Kidney epithelial cell (primary cell): ENCODE results near the gene NUSAP1. TPM values are rescaled to one million over a fixed set of nuclear protein-coding genes. Genes with fewer than 3 reads are reported as not detected.
"Not testable (repeated sequence)": the region's sequence is repeated elsewhere in the genome, so short reads cannot be mapped to it uniquely, and the experiment has no call there.

Experiments used
- DNase-seq: peaks from one replicate; pipeline ENCODE4 v3.0.0-alpha.2; 2010; ENCODE audit warnings: low read depth
- H3K27me3 ChIP-seq: 2 replicates; pipeline ENCODE4 v1.6.0; 2011; ENCODE audit warnings: low read length; ENCODE audit not compliant: control insufficient read depth, insufficient read depth
- H3K36me3 ChIP-seq: 2 replicates; pipeline ENCODE4 v1.5.1; 2011; ENCODE audit warnings: low read length; ENCODE audit not compliant: control insufficient read depth, insufficient read depth
- H3K4me3 ChIP-seq: 2 replicates; pipeline ENCODE4 v1.5.1; 2011; ENCODE audit warnings: low read depth, mild to moderate bottlenecking, control low read depth, low read length
- CTCF ChIP-seq: IDR thresholded peaks from 2 replicates; pipeline ENCODE4 v1.5.1; 2011; ENCODE audit warnings: mild to moderate bottlenecking, moderate library complexity, low read length, control low read depth, inconsistent platforms; ENCODE audit not compliant: insufficient read depth, poor library complexity, severe bottlenecking
- total RNA-seq: library from RNA; depleted of rRNA; stranded (reverse); fragments of >200 nt; gene quantifications from 2 replicates; pipeline ENCODE4 v1.2.3, GENCODE V29; 2015

NUSAP1 gene
- total RNA-seq, 1 donor from 2014 or later = 21.3 TPM

DNA sequence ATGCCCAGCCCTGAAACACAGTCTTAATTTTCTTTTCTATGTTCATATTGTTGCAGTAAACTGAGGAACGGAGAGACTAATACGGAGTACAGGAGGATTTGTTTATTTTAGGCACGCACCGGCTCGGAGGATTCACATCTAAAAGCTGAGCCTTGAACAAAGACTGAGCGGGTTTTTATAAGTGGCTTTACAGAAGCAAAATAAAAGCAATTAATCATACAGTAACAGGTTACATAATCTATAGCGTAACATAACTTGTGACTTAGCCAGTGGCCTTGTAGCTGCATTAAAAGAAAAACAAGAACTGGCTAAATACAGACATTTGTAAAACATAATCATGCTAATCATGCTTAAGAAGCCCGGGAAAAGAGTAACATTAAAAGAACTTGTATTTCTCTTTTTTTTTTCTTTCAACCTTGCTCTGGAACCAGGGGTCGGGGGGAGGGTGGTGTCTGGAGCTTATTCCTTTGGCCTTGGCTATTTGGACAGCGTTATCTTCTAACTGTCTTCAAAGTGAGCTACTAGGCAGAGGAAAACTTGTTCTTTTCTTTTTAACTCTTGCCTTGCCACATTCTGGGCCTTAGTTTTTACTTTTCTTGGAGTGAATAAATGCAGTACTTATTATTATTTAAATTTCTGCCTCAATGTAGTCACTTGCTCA, 17.5 kb downstream of the NUSAP1 start:
- H3K36me3 ChIP-seq = no peaks in the 10 kb centered on the region
- no peak for DNase-seq
- no peaks in the 10 kb centered on the region for H3K27me3 ChIP-seq
- TF ChIP-seq CTCF = no peak
- no peak overlapping the region for H3K4me3 ChIP-seq

GRCh38 chr15:41354371-41354770, 21.7 kb downstream of the NUSAP1 start:
- TF ChIP-seq CTCF = no peak
- H3K27me3 ChIP-seq = no peaks in the 10 kb centered on the region
- no peak for DNase-seq
- H3K4me3 ChIP-seq = no peak overlapping the region
- H3K36me3 ChIP-seq = no peaks in the 10 kb centered on the region

DNA sequence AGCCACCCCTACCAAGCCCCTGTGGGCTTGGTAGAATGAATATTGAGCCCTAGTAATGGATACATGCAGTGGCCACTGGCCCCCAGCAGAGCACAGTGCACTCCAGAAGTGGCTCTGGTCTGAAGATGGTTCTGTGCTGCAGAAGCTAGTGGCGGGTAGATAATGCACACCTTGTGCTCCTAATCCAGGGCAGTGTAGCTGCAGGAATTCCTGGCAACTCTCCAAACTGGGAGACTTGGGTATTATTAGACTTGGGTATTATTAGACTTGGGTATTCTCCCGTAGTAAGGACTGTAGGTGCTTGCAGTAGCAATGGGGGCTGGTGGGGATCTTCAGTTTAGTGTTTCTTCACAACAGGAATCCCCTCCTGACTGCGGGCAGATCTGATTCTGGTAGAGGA, 34.7 kb downstream of the NUSAP1 start:
- DNase-seq = no peak

DNA sequence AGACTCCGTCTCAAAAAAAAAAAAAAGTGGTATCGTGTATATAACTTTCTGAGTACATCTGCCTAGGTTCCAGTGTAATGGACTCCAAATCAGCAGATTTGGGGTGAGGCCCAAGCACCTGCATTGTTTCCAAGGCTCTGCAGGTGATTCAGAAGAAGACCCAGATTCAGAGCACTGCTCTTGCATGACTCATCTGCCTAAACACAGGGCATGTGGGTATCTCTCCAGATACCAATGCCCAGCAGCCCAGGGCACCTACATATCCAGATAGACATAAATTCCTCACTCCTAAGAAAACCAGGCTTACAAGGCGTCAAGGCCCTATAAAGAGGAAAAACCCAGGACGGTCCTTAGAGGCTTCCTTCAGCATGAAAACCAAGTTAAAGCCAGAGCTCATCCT, 45.3 kb downstream of the NUSAP1 start:
- no peak for DNase-seq
- H3K4me3 ChIP-seq = no peak overlapping the region
- no peaks in the 10 kb centered on the region for H3K36me3 ChIP-seq
- TF ChIP-seq CTCF = no peak
- no peaks in the 10 kb centered on the region for H3K27me3 ChIP-seq

More for the DNA sequence above, 34.7 kb downstream of the NUSAP1 start:
- Histone ChIP-seq H3K27me3 (no peaks in the 10 kb centered on the region), H3K4me3 (no peak overlapping the region), H3K36me3 (peaks cover 2% of the 10 kb centered on the region)
- no peak for TF ChIP-seq CTCF

GRCh38 chr15:41383974-41384749, 51.5 kb downstream of the NUSAP1 start:
- DNase-seq = not testable (repeated sequence)

DNA sequence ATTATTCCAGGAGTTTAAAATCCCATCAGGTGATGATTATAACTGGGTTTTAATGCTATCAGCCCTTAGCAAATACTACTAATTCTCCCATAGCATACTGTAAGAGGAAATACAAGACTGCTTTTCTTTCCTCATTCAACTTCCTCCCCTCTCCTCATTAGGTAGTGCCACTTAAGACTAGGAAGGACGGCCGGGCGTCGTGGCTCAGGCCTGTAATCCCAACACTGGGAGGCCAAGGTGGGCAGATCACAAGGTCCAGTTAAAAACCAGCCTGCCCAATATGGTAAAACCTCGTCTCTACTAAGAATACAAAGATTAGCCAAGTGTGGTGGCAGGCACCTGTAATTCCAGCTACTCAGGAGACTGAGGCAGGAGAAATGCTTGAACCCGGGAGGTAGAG, 55.0 kb downstream of the NUSAP1 start:
- Histone ChIP-seq H3K36me3 (no peaks in the 10 kb centered on the region), H3K4me3 (no peak overlapping the region), H3K27me3 (no peaks in the 10 kb centered on the region)
- TF ChIP-seq CTCF = no peak
- DNase-seq = no peak

More at GRCh38 chr15:41383974-41384749, 51.5 kb downstream of the NUSAP1 start:
- H3K4me3 ChIP-seq, H3K27me3 ChIP-seq, H3K36me3 ChIP-seq: not testable (repeated sequence)
